ENCODE data around the gene YJU2. TPM values are rescaled to one million over a fixed set of nuclear protein-coding genes. Genes with fewer than 3 reads are reported as not detected.
"Not testable (repeated sequence)": the region's sequence is repeated elsewhere in the genome, so short reads cannot be mapped to it uniquely, and the experiment has no call there.

The YJU2 gene
- total RNA-seq, 1 donor from 2014 or later: 13.7 TPM

- H3K27me3 Mint-ChIP-seq (ENCODE audit: low read depth): peaks cover 8% of the 10 kb centered on the region
Measured at GRCh38 chr19:4234142-4234861, 12.6 kb upstream of the YJU2 start.

GRCh38 chr19:4234862-4235201, 12.0 kb upstream of the YJU2 start:
- no peaks in the 10 kb centered on the region for H3K4me1 Mint-ChIP-seq (ENCODE audit: low read depth)
- H3K27ac Mint-ChIP-seq (ENCODE audit: unreplicated experiment): no peak overlapping the region
- H3K4me3 Mint-ChIP-seq (ENCODE audit: unreplicated experiment): no peak overlapping the region
- TF ChIP-seq CTCF (IDR thresholded peaks at IDR 0.05): no peak
- no peak for DNase-seq (ENCODE audit: low spot score)
- no peaks in the 10 kb centered on the region for H3K36me3 Mint-ChIP-seq (ENCODE audit: low read depth)
- peaks cover 8% of the 10 kb centered on the region for H3K27me3 Mint-ChIP-seq (ENCODE audit: low read depth)
- no peaks in the 10 kb centered on the region for H3K9me3 Mint-ChIP-seq (ENCODE audit: low read depth)

More at GRCh38 chr19:4234142-4234861, 12.6 kb upstream of the YJU2 start:
- DNase-seq (ENCODE audit: low spot score): no peak
- Mint-ChIP-seq H3K4me3 (ENCODE audit: unreplicated experiment) (no peak overlapping the region), H3K27ac (ENCODE audit: unreplicated experiment) (no peak overlapping the region), H3K9me3 (ENCODE audit: low read depth) (no peaks in the 10 kb centered on the region), H3K36me3 (ENCODE audit: low read depth) (no peaks in the 10 kb centered on the region), H3K4me1 (ENCODE audit: low read depth) (no peaks in the 10 kb centered on the region)
- TF ChIP-seq CTCF (IDR thresholded peaks at IDR 0.05): no peak

GRCh38 chr19:4237510-4237909, 9.4 kb upstream of the YJU2 start:
- not testable (repeated sequence) for H3K36me3 Mint-ChIP-seq (ENCODE audit: low read depth)

GRCh38 chr19:4238831-4239230, 8.0 kb upstream of the YJU2 start:
- no peak for DNase-seq (ENCODE audit: low spot score)
- no peaks in the 10 kb centered on the region for H3K4me1 Mint-ChIP-seq (ENCODE audit: low read depth)
- peaks cover 5% of the 10 kb centered on the region for H3K9me3 Mint-ChIP-seq (ENCODE audit: low read depth)
- H3K36me3 Mint-ChIP-seq (ENCODE audit: low read depth): no peaks in the 10 kb centered on the region
- no peak overlapping the region for H3K4me3 Mint-ChIP-seq (ENCODE audit: unreplicated experiment)
- TF ChIP-seq CTCF (IDR thresholded peaks at IDR 0.05): no peak
- peaks cover 4% of the 10 kb centered on the region for H3K27me3 Mint-ChIP-seq (ENCODE audit: low read depth)
- no peak overlapping the region for H3K27ac Mint-ChIP-seq (ENCODE audit: unreplicated experiment)

More at GRCh38 chr19:4237510-4237909, 9.4 kb upstream of the YJU2 start:
- H3K4me1 Mint-ChIP-seq (ENCODE audit: low read depth); H3K9me3 Mint-ChIP-seq (ENCODE audit: low read depth); H3K27ac Mint-ChIP-seq (ENCODE audit: unreplicated experiment); H3K4me3 Mint-ChIP-seq (ENCODE audit: unreplicated experiment); H3K27me3 Mint-ChIP-seq (ENCODE audit: low read depth); DNase-seq (ENCODE audit: low spot score): not testable (repeated sequence)

GRCh38 chr19:4241824-4242430, 5.0 kb upstream of the YJU2 start:
- H3K4me3 Mint-ChIP-seq (ENCODE audit: unreplicated experiment): no peak overlapping the region
- H3K36me3 Mint-ChIP-seq (ENCODE audit: low read depth): no peaks in the 10 kb centered on the region
- H3K27ac Mint-ChIP-seq (ENCODE audit: unreplicated experiment): no peak overlapping the region
- no peaks in the 10 kb centered on the region for H3K27me3 Mint-ChIP-seq (ENCODE audit: low read depth)
- DNase-seq (ENCODE audit: low spot score): no peak
- peaks cover 5% of the 10 kb centered on the region for H3K4me1 Mint-ChIP-seq (ENCODE audit: low read depth)
- H3K9me3 Mint-ChIP-seq (ENCODE audit: low read depth): peaks cover 5% of the 10 kb centered on the region
- TF ChIP-seq CTCF (IDR thresholded peaks at IDR 0.05): no peak

GRCh38 chr19:4245938-4246337, 942 bp upstream of the YJU2 start:
- not testable (repeated sequence) for H3K27ac Mint-ChIP-seq (ENCODE audit: unreplicated experiment); DNase-seq (ENCODE audit: low spot score); H3K27me3 Mint-ChIP-seq (ENCODE audit: low read depth); H3K4me3 Mint-ChIP-seq (ENCODE audit: unreplicated experiment); H3K9me3 Mint-ChIP-seq (ENCODE audit: low read depth)
- H3K36me3 Mint-ChIP-seq (ENCODE audit: low read depth): peaks cover 20% of the 10 kb centered on the region
- peaks cover 11% of the 10 kb centered on the region for H3K4me1 Mint-ChIP-seq (ENCODE audit: low read depth)

Data from chondrocyte (in vitro differentiated cells).